ENCODE measurements around the gene KIF3A.

DNA sequence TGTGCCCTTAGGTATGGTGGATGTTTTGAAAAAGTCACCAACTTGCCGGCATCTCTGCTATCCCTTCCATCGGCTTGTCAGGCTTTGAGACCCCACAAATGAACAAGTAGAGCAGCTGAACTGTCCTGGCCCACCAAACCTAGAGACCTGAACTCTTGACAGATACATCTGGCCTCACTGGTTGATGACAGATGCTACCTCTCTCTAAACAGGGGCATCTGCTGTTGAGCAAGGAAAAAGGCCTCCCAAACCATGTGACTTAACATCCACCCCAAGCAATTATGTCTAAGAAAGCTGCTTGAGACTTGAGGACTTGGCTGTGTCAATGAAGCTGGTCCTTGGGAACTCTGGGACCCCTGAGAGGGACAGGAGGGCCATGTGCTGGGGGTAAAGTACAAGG is 12.2 kb upstream of the KIF3A start:
- TF ChIP-seq, protein P1, sequence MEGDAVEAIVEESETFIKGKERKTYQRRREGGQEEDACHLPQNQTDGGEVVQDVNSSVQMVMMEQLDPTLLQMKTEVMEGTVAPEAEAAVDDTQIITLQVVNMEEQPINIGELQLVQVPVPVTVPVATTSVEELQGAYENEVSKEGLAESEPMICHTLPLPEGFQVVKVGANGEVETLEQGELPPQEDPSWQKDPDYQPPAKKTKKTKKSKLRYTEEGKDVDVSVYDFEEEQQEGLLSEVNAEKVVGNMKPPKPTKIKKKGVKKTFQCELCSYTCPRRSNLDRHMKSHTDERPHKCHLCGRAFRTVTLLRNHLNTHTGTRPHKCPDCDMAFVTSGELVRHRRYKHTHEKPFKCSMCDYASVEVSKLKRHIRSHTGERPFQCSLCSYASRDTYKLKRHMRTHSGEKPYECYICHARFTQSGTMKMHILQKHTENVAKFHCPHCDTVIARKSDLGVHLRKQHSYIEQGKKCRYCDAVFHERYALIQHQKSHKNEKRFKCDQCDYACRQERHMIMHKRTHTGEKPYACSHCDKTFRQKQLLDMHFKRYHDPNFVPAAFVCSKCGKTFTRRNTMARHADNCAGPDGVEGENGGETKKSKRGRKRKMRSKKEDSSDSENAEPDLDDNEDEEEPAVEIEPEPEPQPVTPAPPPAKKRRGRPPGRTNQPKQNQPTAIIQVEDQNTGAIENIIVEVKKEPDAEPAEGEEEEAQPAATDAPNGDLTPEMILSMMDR (IDR thresholded peaks at IDR 0.05; ENCODE audit: low read depth, low read length, poor library complexity, severe bottlenecking), result no peak
- TF ChIP-seq EZH2phosphoT487 (IDR thresholded peaks at IDR 0.05; ENCODE audit: borderline replicate concordance, low read length), result no peak
